Measurements from ENCODE around the gene OPRM1.
"Not testable (repeated sequence)": the region's sequence is repeated elsewhere in the genome, so short reads cannot be mapped to it uniquely, and the experiment has no call there.

OPRM1 gene

GRCh38 chr6:154039231-154039842 lies at the start of gene OPRM1:
Gene OPRM1 (plus strand): TSS chr6:154039240. CDS start chr6:154039545, 305 bp downstream.
- no peak for DNase-seq

- DNase-seq, result no peak
These were observed 49.1 kb upstream of the OPRM1 start for GRCh38 chr6:153989989-153990388.

DNA sequence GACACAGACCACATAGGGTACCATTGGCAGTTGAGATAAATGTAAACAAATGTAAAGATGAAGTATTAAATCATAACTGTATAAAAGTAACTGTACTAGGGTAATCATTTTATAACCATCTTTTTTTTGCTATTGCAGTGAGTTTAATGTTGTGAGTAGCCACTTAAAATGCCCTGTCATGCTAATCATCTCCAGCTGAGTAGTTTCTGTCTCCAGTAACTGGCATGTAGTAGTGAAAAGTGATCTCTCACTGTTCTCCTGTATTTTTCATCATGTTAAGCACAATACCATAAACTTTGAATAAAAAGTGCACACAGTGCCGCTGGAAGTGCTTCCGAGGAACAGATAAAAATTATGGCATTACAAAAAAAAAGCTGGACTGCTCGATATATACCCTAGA lies 45.0 kb upstream of the OPRM1 start:
- no peak for DNase-seq

DNA sequence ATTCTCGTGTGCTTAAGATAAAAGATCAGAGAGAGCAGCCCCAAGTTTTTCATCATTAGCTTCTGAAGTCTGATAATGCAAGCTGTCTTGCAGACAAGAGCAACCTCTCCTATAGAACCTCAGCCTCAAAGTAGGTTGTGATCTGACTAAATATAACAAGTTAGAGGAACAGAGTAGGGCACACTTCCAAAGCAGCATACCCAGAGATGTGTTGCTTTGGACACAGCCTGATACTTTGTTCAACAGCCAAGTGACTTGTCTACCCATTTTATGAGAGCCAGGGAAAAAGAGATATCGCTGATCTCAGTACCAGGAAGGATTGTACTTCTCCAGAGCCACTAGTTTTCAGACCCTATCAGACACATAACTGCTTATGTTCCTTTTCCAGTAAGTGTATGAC lies 44.2 kb upstream of the OPRM1 start:
- DNase-seq, result no peak

- no peak for DNase-seq
These were observed 41.8 kb upstream of the OPRM1 start for GRCh38 chr6:153997221-153997620.

GRCh38 chr6:154001494-154002285 lies 37.4 kb upstream of the OPRM1 start:
- DNase-seq, result no peak

DNA sequence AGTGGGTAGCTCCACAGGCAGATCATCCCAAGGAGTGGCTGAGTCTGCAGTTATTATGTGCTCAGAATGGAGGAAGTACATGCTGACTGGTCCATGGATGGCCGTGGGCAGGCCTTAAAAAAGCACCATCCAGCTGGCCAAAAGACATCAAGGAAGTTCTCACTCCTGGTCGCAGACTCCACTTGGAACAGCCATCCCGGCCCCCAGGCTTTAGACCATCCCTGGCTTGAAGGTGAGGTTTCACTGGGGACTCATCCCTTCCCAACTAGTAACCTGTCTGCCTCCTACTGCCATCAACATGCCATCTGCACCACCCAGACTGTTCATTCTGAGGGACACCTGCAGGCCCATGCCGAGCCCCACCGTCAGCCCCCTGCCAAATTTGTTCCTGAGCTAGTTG lies 36.1 kb upstream of the OPRM1 start:
- no peak for DNase-seq

- DNase-seq, result no peak
These were observed 28.7 kb upstream of the OPRM1 start for GRCh38 chr6:154010371-154010770.

- no peak for DNase-seq
These were observed 26.2 kb upstream of the OPRM1 start for GRCh38 chr6:154012852-154013251.

DNA sequence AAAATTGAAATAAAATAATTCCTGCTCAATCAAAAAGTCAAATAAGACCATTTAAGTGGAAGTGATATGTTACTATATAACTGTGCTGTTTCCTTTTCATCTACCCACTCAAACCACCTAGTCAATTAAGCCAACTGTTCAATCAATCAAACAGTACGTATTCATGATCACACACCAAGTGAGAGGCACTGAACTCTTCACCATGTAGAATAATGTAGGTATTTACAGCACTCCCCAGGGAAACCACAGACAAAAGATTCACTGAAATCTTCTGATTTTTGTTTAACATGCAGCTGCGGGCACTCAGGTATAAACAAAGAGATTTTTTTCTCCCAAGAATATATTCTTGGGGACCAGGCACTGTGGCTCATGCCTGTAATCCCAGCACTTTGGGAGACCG lies 21.3 kb upstream of the OPRM1 start:
- DNase-seq, result no peak

DNA sequence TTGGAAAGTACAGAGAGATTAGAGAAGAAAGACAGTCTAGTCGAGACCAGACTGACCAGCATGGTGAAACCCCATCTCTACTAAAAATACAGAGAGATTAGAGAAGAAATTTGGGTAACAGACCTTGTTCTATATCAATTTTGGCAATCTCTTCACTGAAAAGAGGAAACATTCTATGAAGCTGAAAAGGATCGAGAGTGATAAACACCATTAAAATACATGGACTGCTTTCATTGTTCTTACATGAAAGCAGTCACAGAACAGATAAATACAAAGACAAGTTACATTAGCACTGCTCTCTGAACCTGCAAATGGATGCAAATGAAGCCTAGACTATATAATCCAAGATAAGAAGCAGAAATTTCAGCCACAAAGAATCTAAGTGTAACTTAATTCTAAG lies 8.4 kb upstream of the OPRM1 start:
- DNase-seq, result no peak

DNA sequence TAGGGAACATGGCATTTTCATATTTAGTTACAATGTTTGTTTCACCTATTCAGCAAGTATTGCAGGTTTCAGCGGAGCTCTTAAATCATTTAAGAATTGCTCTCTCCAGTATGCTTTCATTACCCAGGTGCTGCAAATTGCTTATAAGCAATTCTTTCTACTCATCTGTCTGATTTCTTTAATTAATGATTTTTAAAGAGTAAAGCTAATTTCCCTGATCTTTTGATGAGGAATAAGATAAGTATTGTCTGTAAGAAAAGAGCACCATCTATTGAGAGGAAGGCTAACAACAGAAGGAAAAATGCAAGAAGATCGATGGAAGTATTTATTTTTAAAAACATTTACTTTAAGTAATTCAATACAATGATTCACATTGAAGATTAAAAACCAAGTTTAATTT lies 2.0 kb downstream of the OPRM1 start:
- no peak for DNase-seq

DNA sequence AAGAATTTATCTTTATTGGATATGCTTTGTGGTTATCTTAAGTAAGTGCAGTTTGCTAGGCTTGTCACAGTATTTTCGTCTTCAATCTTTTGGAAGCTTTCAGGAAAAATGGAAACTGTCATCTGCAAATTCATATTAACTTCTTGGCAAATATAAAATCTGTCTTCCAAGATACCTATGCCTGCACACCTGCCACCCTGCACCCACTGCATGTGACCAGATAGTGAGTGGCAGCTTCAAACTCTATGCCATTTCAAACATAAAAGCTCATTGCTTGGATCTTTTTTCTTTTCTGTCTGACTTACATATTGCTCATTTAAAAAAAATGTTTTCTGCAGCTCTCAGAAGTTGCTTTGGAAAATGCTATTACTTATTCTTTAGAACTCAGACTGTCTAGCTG lies 14.1 kb downstream of the OPRM1 start:
- no peak for DNase-seq

DNA sequence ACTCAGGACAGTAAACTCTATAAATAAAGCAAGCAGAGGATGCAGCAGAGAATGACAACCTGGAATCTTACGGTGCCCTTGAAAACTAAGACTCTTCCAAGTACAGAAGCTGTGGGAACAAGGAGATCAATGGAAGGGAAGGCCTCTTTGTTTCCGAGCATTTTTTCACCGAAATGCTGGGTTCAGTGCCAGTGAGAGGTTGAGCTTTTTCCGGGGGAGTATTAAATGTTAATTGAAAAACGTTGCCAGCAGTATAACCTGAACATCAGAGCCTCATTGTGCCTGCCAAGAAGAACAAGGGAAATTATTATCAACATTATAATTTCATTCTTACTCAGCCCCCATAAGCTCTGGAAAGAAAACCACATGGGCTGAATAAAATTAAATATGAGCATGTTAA lies 17.5 kb downstream of the OPRM1 start:
- DNase-seq, result no peak

- no peak for DNase-seq
These were observed 18.1 kb downstream of the OPRM1 start for GRCh38 chr6:154057098-154057497.

- no peak for DNase-seq
These were observed 20.1 kb downstream of the OPRM1 start for GRCh38 chr6:154058963-154059680.

DNA sequence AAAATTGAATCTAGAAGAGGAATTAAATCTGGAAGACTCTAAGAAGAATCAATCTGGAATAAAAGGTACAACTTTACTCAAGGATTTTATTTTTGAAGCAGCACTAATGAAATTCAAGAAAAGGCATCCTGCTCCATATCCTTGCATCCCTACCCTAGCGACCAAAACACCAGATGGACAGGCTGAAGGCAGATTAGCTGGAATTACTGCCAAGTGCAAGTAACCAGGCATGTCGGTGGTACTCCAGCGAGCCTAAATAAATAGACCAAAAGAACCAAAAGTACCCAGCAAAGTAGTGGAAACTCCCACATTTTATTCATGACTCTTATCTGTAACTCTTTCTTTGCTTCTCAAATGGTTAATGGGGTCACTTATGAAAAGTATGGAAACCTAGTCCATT lies 21.0 kb downstream of the OPRM1 start:
- DNase-seq, result no peak

DNA sequence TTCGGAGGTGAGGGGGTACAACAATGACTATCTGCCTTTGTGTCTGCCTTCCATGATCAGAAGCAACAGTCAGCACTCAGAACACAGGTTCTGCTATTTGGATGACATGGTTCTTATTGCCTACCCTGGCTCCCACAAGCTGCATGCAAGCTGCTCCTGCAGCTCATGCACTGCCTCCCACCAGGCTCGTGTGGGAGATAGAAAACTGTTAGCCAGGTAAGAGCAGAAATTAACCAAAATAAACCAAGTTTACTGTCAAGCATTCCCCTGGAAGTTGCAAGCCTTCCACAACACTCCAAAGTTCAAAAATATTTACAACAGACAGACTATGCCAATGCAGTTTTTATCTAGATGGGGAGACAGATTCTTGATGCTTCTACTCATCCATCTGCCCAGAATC lies 31.0 kb downstream of the OPRM1 start:
- no peak for DNase-seq

DNA sequence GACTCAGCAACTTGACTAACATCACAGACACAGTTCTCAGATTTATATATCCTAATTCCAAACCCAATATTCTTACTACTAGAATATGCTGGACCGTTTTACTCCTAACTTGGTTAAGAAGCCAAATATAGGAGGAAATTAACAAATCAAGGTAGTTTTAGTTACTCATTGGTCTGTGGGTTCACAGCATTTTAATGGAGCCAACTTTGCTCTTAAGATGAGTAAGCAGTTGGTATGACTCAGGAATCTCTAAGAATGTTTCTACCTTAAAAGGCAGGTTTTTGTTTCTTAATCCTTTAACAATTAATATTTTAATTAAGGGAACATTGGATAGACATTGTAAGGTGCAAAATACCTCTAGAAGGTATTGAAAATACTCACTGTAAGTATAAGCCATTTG lies 31.6 kb downstream of the OPRM1 start:
- DNase-seq, result no peak

DNA sequence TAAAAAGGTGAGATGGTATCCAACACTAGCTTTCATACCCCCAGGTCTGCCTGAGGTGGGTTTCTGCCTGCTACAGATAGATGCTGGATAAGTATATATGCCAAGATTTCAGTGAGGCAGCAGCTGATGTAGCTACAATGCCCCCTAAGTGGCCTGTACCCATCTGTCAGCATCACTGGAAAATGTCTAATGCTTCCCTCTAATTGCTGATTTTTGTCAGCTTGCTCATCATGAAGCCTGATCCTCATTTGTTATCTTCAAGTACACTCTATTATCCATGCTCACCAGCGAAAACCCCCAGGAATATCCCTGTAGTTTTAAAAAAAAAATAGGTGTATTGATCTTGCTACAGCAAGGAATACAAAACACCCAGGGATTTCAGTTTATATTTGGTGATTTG lies 32.2 kb downstream of the OPRM1 start:
- DNase-seq, result no peak

- no peak for DNase-seq
These were observed 32.7 kb downstream of the OPRM1 start for GRCh38 chr6:154071711-154072110.

GRCh38 chr6:154078596-154078995 lies 39.6 kb downstream of the OPRM1 start:
- not testable (repeated sequence) for DNase-seq

DNA sequence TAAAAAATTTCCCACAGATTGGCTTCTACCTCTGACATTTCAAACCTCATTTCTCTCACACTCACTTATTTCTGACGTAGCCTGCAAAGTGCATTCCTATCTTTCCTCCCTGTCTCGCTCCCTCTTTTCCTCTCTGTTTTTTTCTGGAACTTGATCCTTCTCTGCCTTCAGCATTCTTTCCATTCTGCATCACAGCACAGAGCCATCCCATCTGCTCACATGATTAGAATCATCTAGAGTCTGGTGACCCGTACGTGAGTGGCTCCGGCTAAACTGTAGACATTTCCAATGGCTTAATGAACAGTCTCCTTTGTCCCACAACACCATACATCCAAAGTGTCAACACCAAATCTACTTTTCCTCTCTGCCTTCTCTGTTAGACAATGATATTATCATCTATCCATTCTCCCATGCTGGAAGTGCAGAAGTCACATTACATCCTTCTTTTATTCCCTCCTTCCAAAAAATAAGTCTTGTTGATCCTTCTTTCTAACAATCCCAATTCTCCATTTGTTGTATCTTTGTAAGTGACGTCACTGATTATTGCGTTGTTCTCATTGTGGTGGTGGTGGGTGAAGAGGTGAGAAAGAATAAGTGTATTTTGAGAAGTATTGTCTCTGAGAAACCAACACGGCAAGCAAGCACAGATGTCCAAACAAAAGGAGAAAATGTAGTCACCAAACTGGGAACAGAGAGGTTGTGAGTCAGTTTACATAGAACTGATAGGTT lies 41.6 kb downstream of the OPRM1 start:
- no peak for DNase-seq
